ENCODE results near the gene GOLT1A. TPM values are rescaled to one million over a fixed set of nuclear protein-coding genes. Genes with fewer than 3 reads are reported as not detected.

The GOLT1A gene
- total RNA-seq, 2 experiments from 2014 or later: not detected

Other genes starting within 250 kb of the GOLT1A start
- gene SOX13, start 140.9 kb downstream of the GOLT1A start, total RNA-seq: 1 to 10 TPM; 2.0 to 2.4 TPM
- 10 to 100 TPM; 13.4 to 17.0 TPM for gene ETNK2, start 61.9 kb downstream of the GOLT1A start, total RNA-seq
- not detected for gene REN, start 47.7 kb downstream of the GOLT1A start, total RNA-seq
- gene KISS1, start 17.5 kb downstream of the GOLT1A start, total RNA-seq: not detected
- under 1 TPM; 0.11 to 0.14 TPM for gene PLEKHA6, start 145.9 kb upstream of the GOLT1A start, total RNA-seq
- gene PPP1R15B, start 197.8 kb upstream of the GOLT1A start, total RNA-seq: 100 to 1,000 TPM; 144 to 146 TPM

All from CD8-positive, alpha-beta T cell (primary cell).